Prostate gland (tissue), 2 donors: ENCODE measurements around the gene SH2D6. TPM values are rescaled to one million over a fixed set of nuclear protein-coding genes. Genes with fewer than 3 reads are reported as not detected.
"Not testable (repeated sequence)": the region's sequence is repeated elsewhere in the genome, so short reads cannot be mapped to it uniquely, and the experiment has no call there.

Experiments
- DNase-seq: peaks from one replicate; pipeline ENCODE4 v3.0.0-alpha.2; 2019; ENCODE audit warnings: low spot score
- H3K27ac ChIP-seq, 2 donors: fragments of 200-600 bp; sonication (generic); 2 replicates each; pipeline ENCODE4 v1.5.1; 2017 to 2019
- H3K27me3 ChIP-seq: fragments of 200-600 bp; sonication (generic); replicated peaks from 2 replicates; pipeline ENCODE4 v1.5.1; 2019; ENCODE audit not compliant: insufficient read depth
- H3K36me3 ChIP-seq, 2 donors: fragments of 200-600 bp; sonication (generic); 1 replicate in 1 of 2; 2 replicates in 1 of 2; pipeline versions ENCODE4 v1.5.1 to v1.8.1; 2017 to 2019
- H3K4me1 ChIP-seq: fragments of 200-600 bp; sonication (generic); replicated peaks from 2 replicates; pipeline ENCODE4 v1.5.1; 2019
- H3K4me3 ChIP-seq, 2 donors: fragments of 200-600 bp; sonication (generic); 2 replicates each; pipeline ENCODE4 v1.5.1; 2017 to 2019
- H3K9me3 ChIP-seq: fragments of 200-600 bp; sonication (generic); 2 replicates; pipeline ENCODE4 v1.5.1; 2017
- POLR2A ChIP-seq: fragments of 450-650 bp; IDR thresholded peaks from one replicate; pipeline ENCODE4 v1.6.1; 2016; ENCODE audit warnings: antibody characterized with exemption, mild to moderate bottlenecking
- POLR2AphosphoS5 ChIP-seq: sonication (generic); formaldehyde crosslinking; IDR thresholded peaks from one replicate; pipeline ENCODE4 v1.6.1; 2017; ENCODE audit warnings: antibody characterized with exemption
- WGBS: methylation state at CpG from one replicate; pipeline ENCODE4 v1.1.5; 2018; 5-methylcytosine and 5-hydroxymethylcytosine counted together
- intact Hi-C: fragments of 100-400 bp; cut with DNase I; formaldehyde crosslinking; loops from one replicate; pipeline ENCODE4 v1.14.2; 2022
- total RNA-seq, 2 donors: library from RNA; depleted of rRNA; stranded (reverse); fragments of >200 nt; gene quantifications; one replicate each; pipeline ENCODE4 v1.1.0, GENCODE V29; 2016
- TF ChIP-seq, protein P1 (sequence below), 4 experiments: fragments of 200-600 bp in 2 of 4; fragments of 450-650 bp in 2 of 4; sonication (generic) in 2 of 4; IDR thresholded peaks; 1 replicate in 3 of 4; 2 replicates in 1 of 4; pipeline ENCODE4 v1.5.1; 2016 to 2019; ENCODE audit warnings: antibody characterized with exemption in 4 of 4, mild to moderate bottlenecking in 2 of 4, moderate library complexity in 2 of 4

The SH2D6 gene
- total RNA-seq, 2 donors from 2014 or later = 0.23 to 1.8 TPM

DNA sequence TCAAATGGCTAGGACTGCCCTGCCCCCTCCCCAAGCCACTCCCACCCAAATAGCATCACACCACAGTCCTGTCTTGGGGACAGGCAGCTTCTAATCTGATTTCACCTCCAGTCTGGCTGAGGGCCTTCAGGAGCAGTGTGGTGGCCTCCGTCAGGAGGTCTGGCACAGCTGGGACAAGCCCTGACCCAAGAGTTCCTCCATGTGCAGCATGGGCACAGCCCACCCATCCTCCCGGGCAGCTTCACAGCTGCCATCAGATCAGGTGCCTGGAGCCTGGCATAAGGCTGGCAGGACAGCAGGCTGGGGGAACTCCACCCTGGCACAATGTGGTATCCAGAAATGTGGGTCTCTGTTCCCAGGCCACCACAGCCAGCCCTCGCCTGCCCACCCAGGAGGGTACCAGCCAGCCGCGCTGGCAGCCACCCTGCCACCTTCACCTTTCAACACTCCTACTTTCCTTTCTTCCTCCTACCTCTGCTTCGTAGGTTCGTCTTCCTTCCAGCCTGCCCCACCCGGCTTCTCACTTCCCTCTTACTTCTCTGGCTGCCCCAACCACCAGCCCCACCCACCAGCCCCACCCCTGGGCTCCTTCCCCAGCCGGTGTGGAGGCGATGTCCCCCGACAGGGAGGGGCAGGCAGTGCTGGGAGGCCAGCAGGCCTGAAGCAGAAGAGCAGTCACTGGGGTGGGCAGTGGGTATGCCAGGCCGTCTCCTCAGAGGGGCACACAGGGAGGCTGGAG is 8.5 kb upstream of the SH2D6 start, which contains the start of gene CAPG:
Gene CAPG, minus strand, starts transcription at position 522 of the 739 bp plus-strand sequence. CDS start 8,221 bp downstream, outside the sequence.
- H3K27ac ChIP-seq = peak within 1 kb of the TSS; percentile 33 to 56
- DNase-seq = peak; percentile 69

DNA sequence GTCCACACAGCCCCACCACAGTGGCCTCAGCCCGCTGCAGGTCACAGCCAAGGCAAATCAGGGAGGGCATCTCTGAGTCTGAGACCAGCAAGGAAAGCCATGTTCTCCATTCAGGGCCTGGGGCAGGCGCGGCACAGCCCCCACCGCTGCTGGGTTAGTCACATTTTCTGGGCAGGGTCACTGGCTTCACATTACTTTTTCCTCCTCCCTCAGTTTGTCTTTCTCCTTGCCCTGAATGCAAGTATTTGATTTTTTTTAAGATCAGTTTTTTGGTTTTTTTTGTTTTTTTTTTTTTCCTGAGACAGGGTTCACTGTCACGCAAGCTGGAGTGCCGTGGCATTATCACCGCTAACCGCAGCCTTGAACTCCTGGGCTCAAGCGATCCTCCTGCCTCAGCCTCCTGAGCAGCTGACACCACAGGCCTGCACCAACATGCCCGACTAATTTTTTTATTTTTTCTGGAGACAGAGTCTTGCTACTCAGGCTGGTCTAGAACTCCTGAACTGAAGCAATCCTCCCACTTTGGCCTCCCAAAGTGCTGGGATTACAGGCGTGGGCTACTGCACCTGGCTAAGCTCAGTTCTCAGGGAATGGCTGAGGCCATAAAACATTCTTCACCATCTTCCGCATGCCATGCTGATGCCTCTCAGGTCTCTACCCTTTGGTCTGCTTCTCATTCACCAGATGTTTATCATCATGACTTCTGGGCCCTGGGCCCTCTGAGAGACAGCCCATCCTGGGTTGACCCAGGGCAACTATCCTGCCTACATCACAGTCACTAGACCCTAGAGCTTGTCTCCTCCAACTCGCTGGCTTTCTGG is 7.7 kb upstream of the SH2D6 start:
- Histone ChIP-seq H3K4me1 (peaks cover 8% of the 10 kb centered on the region), H3K4me3 (no peak overlapping the region)
- no peak for DNase-seq

More for the DNA sequence above, 8.5 kb upstream of the SH2D6 start, which contains the start of gene CAPG:
- 37% methylated on average over 12 of the region's 12 CpGs for WGBS
- Histone ChIP-seq H3K4me3 (peak within 1 kb of the TSS in 1 of 2 donors; percentile 1), H3K4me1 (peaks cover 8% of the 10 kb centered on the region), H3K9me3 (no peaks in the 10 kb centered on the region), H3K27me3 (no peaks in the 10 kb centered on the region), H3K36me3 (no peaks in the 10 kb centered on the region)
- intact Hi-C loops = no loop called here
- TF ChIP-seq, protein P1, sequence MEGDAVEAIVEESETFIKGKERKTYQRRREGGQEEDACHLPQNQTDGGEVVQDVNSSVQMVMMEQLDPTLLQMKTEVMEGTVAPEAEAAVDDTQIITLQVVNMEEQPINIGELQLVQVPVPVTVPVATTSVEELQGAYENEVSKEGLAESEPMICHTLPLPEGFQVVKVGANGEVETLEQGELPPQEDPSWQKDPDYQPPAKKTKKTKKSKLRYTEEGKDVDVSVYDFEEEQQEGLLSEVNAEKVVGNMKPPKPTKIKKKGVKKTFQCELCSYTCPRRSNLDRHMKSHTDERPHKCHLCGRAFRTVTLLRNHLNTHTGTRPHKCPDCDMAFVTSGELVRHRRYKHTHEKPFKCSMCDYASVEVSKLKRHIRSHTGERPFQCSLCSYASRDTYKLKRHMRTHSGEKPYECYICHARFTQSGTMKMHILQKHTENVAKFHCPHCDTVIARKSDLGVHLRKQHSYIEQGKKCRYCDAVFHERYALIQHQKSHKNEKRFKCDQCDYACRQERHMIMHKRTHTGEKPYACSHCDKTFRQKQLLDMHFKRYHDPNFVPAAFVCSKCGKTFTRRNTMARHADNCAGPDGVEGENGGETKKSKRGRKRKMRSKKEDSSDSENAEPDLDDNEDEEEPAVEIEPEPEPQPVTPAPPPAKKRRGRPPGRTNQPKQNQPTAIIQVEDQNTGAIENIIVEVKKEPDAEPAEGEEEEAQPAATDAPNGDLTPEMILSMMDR (IDR thresholded peaks at IDR 0.05) = no peak
- TF ChIP-seq POLR2A (peak; percentile 41), POLR2AphosphoS5 (peak; percentile 22)

DNA sequence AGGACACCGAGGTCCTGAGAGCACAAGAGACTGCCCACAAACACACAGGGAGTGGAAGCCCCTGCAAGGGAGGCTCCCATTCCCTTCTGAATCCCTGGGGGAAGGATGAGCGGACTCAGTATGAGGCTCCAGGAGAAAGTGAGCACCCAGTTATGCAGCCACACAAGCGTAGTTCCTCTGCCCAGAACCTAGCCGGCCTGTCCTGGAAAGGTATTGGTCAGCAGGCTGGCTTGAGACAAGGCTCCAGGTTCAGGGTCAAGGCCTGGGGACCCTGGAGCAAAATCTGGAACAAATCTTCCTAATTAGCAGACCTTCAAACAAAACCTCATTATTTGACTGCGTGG is 7.1 kb upstream of the SH2D6 start:
- intact Hi-C loops = no loop called here
- Histone ChIP-seq H3K4me3 (no peak overlapping the region), H3K36me3 (no peaks in the 10 kb centered on the region), H3K27me3 (no peaks in the 10 kb centered on the region), H3K4me1 (peaks cover 8% of the 10 kb centered on the region), H3K9me3 (no peaks in the 10 kb centered on the region), H3K27ac (no peak overlapping the region)
- WGBS = 95% methylated on average over 5 of the region's 5 CpGs
- DNase-seq = no peak
- TF ChIP-seq POLR2A = no peak
- no peak for TF ChIP-seq POLR2AphosphoS5
- TF ChIP-seq, protein P1 (IDR thresholded peaks at IDR 0.05) = no peak

More for the DNA sequence above, 7.7 kb upstream of the SH2D6 start:
- intact Hi-C loops = no loop called here
- Histone ChIP-seq H3K27ac (peak overlapping the region; percentile 33 to 56), H3K27me3 (no peaks in the 10 kb centered on the region), H3K36me3 (no peaks in the 10 kb centered on the region), H3K9me3 (no peaks in the 10 kb centered on the region)
- TF ChIP-seq POLR2AphosphoS5 (no peak), POLR2A (no peak)
- TF ChIP-seq, protein P1 (IDR thresholded peaks at IDR 0.05) = no peak
- 80% methylated on average over 13 of the region's 13 CpGs for WGBS

DNA sequence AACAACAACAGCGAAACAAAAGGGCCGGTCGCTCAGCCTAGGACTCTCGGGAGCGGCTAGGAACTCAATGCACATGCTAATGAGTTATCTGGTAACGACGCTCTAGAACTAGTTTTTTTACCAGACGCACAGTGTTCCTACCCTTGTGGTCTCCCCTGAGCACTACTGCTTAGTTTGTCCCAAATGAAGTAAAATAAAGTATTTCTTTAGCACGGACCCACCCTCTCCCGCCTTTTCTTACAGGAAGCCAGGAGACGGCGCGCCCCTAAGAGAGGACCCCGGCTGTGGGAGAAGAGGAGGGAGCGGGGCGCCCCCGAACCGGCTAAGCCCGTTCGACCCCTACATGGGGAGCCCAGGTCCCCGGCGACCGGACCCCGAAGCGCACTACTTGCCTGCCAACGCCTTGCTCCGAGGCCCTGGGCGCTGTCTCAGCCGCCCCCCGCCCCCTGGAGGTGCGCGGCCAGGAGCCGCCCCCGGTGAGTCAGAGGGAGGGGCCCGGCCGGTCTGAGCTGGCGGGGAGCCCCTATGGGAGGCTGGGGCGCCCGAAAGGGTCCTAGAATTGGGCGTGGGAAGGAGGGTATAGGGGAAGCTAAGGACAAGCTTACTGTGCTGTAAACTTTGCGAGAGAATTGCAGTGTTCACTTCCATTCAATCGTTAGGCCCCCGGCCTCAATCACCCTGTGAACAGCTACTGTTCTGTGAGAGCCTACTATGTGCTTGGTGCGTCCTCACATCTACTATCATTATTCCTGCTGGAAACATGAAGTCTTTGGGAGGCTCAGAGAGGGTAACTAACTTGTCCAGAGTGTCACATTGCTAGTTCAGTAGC is 4.7 kb upstream of the SH2D6 start:
- TF ChIP-seq POLR2A (peak; percentile 93), POLR2AphosphoS5 (peak; percentile 66)
- TF ChIP-seq, protein P1 (IDR thresholded peaks at IDR 0.05) = peak in 2 of 4 experiments; percentile 37 to 49
- Histone ChIP-seq H3K4me3 (peak overlapping the region; percentile 39 to 59), H3K27me3 (no peaks in the 10 kb centered on the region), H3K9me3 (no peaks in the 10 kb centered on the region), H3K27ac (peak overlapping the region; percentile 64 to 75), H3K36me3 (no peaks in the 10 kb centered on the region), H3K4me1 (peaks cover 12% of the 10 kb centered on the region)
- intact Hi-C loops = no loop called here
- WGBS = 2% methylated on average over 44 of the region's 44 CpGs
- DNase-seq = peak; percentile 57

DNA sequence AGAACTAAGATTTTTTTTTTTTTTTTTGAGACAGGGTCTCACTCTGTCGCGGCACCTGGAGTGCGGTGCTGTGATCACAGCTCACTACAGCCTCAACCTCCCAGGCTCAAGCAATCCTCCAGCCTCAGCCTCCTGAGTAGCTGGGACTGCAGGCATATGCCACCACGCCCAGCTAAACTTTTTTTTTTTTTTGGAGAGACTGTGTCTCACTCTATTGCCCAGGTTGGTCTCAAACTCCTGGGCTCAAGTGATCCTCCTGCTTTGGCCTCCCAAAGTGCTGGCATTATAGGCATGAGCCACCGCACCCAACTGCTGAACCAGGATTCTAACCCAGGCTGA is 4.1 kb upstream of the SH2D6 start:
- H3K9me3 ChIP-seq, H3K4me3 ChIP-seq, H3K36me3 ChIP-seq, H3K27me3 ChIP-seq, intact Hi-C loops, DNase-seq: not testable (repeated sequence)
- WGBS = 85% methylated on average over 5 of the region's 5 CpGs
- H3K27ac ChIP-seq = peak overlapping the region in 1 of 2 donors; percentile 64
- peaks cover 16% of the 10 kb centered on the region for H3K4me1 ChIP-seq
